GM19351 (cell line): ENCODE measurements around the gene SLC2A4.
A peak's percentile ranks its signal among the peaks of the same experiment; 100 is the strongest.
"Not testable (repeated sequence)": the region's sequence is repeated elsewhere in the genome, so short reads cannot be mapped to it uniquely, and the experiment has no call there.

ENCODE experiments used
- ATAC-seq: cut with Tn5 transposase; IDR thresholded peaks from one replicate; pipeline ENCODE4 v1.9.1; 2021; ENCODE audit warnings: mild to moderate bottlenecking, moderate library complexity; ENCODE audit not compliant: unreplicated experiment

Gene SLC2A4

GRCh38 chr17:7281074-7281952 is at the start of gene SLC2A4:
TSS of gene SLC2A4 (plus strand) at chr17:7281718. CDS start at chr17:7281935, 217 bp downstream.
- ATAC-seq = peak; percentile 53

- ATAC-seq = no peak
Measured at GRCh38 chr17:7232114-7232513, 49.4 kb upstream of the SLC2A4 start.

- ATAC-seq = no peak
Measured at GRCh38 chr17:7233701-7234082, 47.8 kb upstream of the SLC2A4 start.

GRCh38 chr17:7234083-7234951 is 47.2 kb upstream of the SLC2A4 start, which contains the start of gene DVL2:
TSS of gene DVL2 (minus strand) at chr17:7234517. CDS start at chr17:7234262, 255 bp downstream.
- peak; percentile 61 for ATAC-seq

- no peak for ATAC-seq
Measured at GRCh38 chr17:7235693-7236665, 45.5 kb upstream of the SLC2A4 start.

- no peak for ATAC-seq
Measured at GRCh38 chr17:7236808-7237207, 44.7 kb upstream of the SLC2A4 start.

- no peak for ATAC-seq
Measured at GRCh38 chr17:7237266-7237760, 44.2 kb upstream of the SLC2A4 start.

- ATAC-seq = no peak
Measured at GRCh38 chr17:7237761-7238419, 43.6 kb upstream of the SLC2A4 start.

- no peak for ATAC-seq
Measured at GRCh38 chr17:7238420-7239090, 43.0 kb upstream of the SLC2A4 start.

- ATAC-seq = peak; percentile 50
Measured at GRCh38 chr17:7239091-7240027, 42.2 kb upstream of the SLC2A4 start, which contains the start of gene PHF23. TSS of gene PHF23 (minus strand) at chr17:7239457. CDS start at chr17:7239279, 178 bp downstream.

GRCh38 chr17:7240375-7240774 is 41.1 kb upstream of the SLC2A4 start:
- no peak for ATAC-seq

- no peak for ATAC-seq
Measured at GRCh38 chr17:7241090-7241733, 40.3 kb upstream of the SLC2A4 start.

- no peak for ATAC-seq
Measured at GRCh38 chr17:7241783-7242716, 39.5 kb upstream of the SLC2A4 start, which contains the start of gene GABARAP. TSS of gene GABARAP (minus strand) at chr17:7242449. CDS start at chr17:7242330, 119 bp downstream.

GRCh38 chr17:7242717-7243452 is 38.6 kb upstream of the SLC2A4 start:
- peak; percentile 38 for ATAC-seq

- no peak for ATAC-seq
Measured at GRCh38 chr17:7243453-7243729, 38.1 kb upstream of the SLC2A4 start.

GRCh38 chr17:7243838-7244237 is 37.7 kb upstream of the SLC2A4 start:
- ATAC-seq = not testable (repeated sequence)
